Measurements from ENCODE around the gene GRAMD4.

DNA sequence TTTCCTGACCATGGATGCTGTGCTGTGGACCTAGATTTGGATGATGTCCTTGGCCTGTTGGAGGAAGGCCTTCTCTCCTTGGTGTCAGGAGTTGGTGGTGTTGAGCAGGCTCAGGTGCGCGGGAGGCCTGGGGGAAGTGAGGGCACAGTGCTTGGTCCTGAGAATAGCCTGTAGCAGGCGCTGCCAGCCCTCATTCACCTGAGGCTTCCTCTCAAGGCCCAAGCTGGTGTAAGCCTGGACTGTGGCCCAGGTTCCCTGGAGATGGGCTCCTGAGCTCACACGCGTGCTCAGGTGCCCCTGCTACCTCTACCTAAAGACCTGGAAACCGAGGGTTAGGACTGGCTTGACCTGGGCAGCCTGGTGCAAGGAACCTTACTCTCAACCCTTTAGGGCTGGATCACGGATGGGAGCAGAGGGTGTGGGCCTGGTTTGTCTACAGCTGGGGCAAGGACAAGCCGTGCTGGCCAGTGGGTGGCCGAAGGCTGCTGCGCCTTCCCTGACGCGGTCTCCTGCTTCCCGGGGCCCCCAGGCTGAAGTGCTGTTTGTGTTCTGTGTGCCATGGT, 7.8 kb upstream of the GRAMD4 start:
- TF ChIP-seq GATA3 (IDR thresholded peaks at IDR 0.05; ENCODE audit: low read depth, low read length) (no peak), GATA2 (IDR thresholded peaks at IDR 0.05; ENCODE audit: low read depth, low read length) (no peak)

Measured in SH-SY5Y (cell line).